GM19455 (cell line): ENCODE results near the gene SMIM13.
A peak's percentile ranks its signal among the peaks of the same experiment; 100 is the strongest.
"Not testable (repeated sequence)": the region's sequence is repeated elsewhere in the genome, so short reads cannot be mapped to it uniquely, and the experiment has no call there.

Source experiments
- ATAC-seq: cut with Tn5 transposase; IDR thresholded peaks from one replicate; pipeline ENCODE4 v1.9.1; 2021; ENCODE audit not compliant: unreplicated experiment

The SMIM13 gene

GRCh38 chr6:11083491-11083890 is 10.1 kb upstream of the SMIM13 start:
- no peak for ATAC-seq

- no peak for ATAC-seq
Observed at GRCh38 chr6:11083956-11084355, 9.7 kb upstream of the SMIM13 start.

- no peak for ATAC-seq
Observed at GRCh38 chr6:11085758-11086435, 7.7 kb upstream of the SMIM13 start.

- not testable (repeated sequence) for ATAC-seq
Observed at GRCh38 chr6:11087141-11087812, 6.4 kb upstream of the SMIM13 start.

- ATAC-seq: no peak
Observed at GRCh38 chr6:11089695-11090094, 3.9 kb upstream of the SMIM13 start.

GRCh38 chr6:11091141-11091540 is 2.5 kb upstream of the SMIM13 start:
- ATAC-seq: not testable (repeated sequence)

- peak; percentile 45 for ATAC-seq
Observed at GRCh38 chr6:11092668-11093375, 812 bp upstream of the SMIM13 start.

- ATAC-seq: peak; percentile 33
Observed at GRCh38 chr6:11093376-11093625, 333 bp upstream of the SMIM13 start.

GRCh38 chr6:11094411-11094851 is 797 bp downstream of the SMIM13 start:
- ATAC-seq: peak; percentile 46

- no peak for ATAC-seq
Observed at GRCh38 chr6:11094941-11095340, 1.3 kb downstream of the SMIM13 start.

GRCh38 chr6:11096109-11096508 is 2.5 kb downstream of the SMIM13 start:
- ATAC-seq: no peak

GRCh38 chr6:11097476-11097875 is 3.8 kb downstream of the SMIM13 start:
- ATAC-seq: no peak

- no peak for ATAC-seq
Observed at GRCh38 chr6:11098004-11098403, 4.4 kb downstream of the SMIM13 start.

GRCh38 chr6:11101417-11101816 is 7.8 kb downstream of the SMIM13 start:
- ATAC-seq: no peak

GRCh38 chr6:11103065-11103464 is 9.4 kb downstream of the SMIM13 start:
- no peak for ATAC-seq

GRCh38 chr6:11108726-11109125 is 15.1 kb downstream of the SMIM13 start:
- ATAC-seq: no peak

GRCh38 chr6:11110921-11111768 is 17.5 kb downstream of the SMIM13 start, which contains the start of gene ERVFRD-1:
TSS of gene ERVFRD-1 (minus strand) at chr6:11111725. CDS start at chr6:11105310, 6,415 bp downstream.
- no peak for ATAC-seq

GRCh38 chr6:11111769-11112437 is 18.3 kb downstream of the SMIM13 start:
- ATAC-seq: no peak

- no peak for ATAC-seq
Observed at GRCh38 chr6:11113038-11113437, 19.4 kb downstream of the SMIM13 start.

- ATAC-seq: not testable (repeated sequence)
Observed at GRCh38 chr6:11115808-11116536, 22.3 kb downstream of the SMIM13 start.
